ENCODE data around the gene CCDC159.
A peak's percentile ranks its signal among the peaks of the same experiment; 100 is the strongest.
"Not testable (repeated sequence)": the region's sequence is repeated elsewhere in the genome, so short reads cannot be mapped to it uniquely, and the experiment has no call there.

The CCDC159 gene

GRCh38 chr19:11338569-11339253 is 7.6 kb upstream of the CCDC159 start:
- no peak for TF ChIP-seq CTCF (conservative IDR thresholded peaks at IDR 0.05; ENCODE audit: low read depth, low read length)

DNA sequence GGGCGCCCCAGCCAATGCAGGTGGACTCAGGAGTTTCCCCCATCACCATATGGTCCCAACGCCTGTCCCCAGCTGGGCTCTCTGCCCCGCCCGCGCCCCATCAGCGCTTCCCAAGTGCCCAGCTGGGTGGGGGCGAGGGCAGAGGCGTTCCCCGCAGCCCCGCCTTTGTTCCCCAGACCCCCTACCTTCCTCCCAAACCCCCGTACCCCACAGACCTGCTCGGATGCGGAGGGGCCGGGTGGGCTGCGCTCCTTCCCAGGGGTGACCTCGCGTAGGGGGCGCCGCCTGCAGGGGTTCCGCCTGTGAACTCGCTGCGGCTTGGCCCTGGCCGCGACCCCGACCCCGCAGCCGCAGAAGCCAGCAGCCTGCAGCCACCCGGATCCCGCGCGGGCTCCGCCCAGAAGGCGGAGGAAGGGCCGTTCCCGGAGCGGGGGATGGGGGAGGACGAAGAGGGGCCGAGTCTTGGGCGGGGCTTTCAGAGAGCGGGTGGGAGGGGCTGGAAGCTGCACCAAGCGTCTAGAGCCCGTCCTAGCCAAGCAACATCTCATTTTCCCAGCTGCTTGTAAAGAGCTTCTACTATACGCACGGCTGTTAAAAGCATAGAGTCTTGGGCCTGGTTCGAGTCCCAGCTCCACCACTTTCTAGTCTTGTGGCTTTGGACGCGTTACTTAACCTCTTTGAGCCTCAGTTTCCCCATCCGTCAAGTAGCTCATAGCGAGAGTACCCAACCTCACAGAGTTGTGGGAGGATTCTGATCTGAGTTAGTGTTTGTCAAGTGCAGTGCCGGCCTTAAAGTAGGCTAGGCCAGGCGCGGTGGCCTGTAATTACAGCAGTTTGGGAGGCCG is 6.8 kb upstream of the CCDC159 start, which contains the start of gene RAB3D:
Gene RAB3D, minus strand, starts transcription at position 404 of the 845 bp plus-strand sequence. CDS start 2,258 bp downstream, outside the sequence.
- TF ChIP-seq CTCF (conservative IDR thresholded peaks at IDR 0.05; ENCODE audit: low read depth, low read length) = no peak
- DNase-seq (ENCODE audit: low read depth) = peak; percentile 89
- peak within 1 kb of the TSS; percentile 26 for H3K4me3 ChIP-seq (ENCODE audit: low read depth, low read length)

More at GRCh38 chr19:11338569-11339253, 7.6 kb upstream of the CCDC159 start:
- no peak overlapping the region for H3K4me3 ChIP-seq (ENCODE audit: low read depth, low read length)
- DNase-seq (ENCODE audit: low read depth) = no peak

DNA sequence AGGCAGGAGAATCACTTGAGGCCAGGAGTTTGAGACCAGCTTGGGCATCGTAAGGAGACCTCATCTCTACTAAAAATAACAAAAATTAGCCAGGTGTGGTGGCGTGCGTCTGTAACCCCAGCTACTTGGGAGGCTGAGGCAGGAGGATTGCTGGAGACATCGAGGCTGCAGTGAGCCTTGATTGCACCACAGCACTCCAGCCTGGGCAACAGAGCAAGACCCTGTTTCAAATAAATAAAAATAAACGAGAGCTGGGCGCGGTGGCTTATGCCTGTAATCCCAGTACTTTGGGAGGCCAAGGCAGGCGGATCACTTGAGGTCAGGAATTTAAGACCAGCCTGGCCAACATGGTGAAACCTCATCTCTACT is 6.2 kb upstream of the CCDC159 start:
- H3K4me3 ChIP-seq (ENCODE audit: low read depth, low read length); DNase-seq (ENCODE audit: low read depth): not testable (repeated sequence)

DNA sequence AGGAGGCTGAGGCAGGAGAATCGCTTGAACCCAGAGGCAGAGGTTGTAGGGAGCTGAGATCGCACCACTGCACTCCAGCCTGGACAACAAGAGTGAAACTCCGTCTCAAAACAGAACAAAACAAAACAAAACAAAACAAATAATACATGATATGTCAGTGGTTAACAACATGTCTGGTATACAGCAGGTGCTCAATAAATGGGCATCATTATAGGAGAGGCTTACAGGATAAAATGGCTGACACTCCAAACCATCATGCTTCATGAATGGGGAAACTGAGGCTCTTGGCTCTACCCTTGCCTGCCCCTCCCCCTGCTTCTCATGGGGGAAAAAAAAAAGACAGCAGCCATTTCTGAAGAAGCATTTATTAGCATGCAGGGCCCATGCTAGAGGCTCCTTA is 3.9 kb upstream of the CCDC159 start:
- TF ChIP-seq CTCF (conservative IDR thresholded peaks at IDR 0.05; ENCODE audit: low read depth, low read length) = no peak
- H3K4me3 ChIP-seq (ENCODE audit: low read depth, low read length) = no peak overlapping the region
- DNase-seq (ENCODE audit: low read depth) = no peak

DNA sequence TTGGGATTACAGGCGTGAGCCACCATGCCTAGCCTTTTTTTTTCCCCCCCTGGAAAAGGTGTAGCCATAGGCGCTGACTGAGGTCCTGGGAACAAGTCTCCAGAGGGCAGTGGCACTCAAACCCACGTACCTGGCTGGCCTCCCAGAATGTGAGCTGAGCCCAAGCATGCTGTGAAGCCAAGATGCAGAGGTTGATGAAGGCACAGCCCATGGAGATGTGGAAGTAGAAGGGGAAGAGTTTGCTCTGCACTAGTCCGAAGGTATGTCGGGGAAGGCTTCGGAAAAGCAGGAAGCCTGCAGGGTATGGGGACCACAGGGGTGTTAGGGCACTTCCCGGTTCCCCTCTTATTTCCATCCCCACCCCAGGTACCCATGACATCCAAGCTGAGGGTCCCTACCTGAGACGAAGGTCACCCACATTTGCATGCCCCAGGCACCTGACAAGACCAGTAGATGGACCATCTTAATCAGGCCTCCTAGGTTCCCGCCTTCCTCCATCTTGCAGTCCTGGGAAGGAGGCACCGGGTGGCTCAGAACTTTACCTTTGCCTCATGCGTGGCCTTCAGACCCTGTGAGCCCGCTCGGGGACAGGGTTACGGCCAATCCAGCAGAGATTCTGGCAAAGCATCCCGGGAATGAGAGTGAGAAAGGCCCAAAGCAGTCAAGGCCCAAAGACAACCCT is 1.1 kb upstream of the CCDC159 start:
- TF ChIP-seq CTCF (conservative IDR thresholded peaks at IDR 0.05; ENCODE audit: low read depth, low read length) = no peak
- H3K4me3 ChIP-seq (ENCODE audit: low read depth, low read length) = peak overlapping the region; percentile 83
- no peak for DNase-seq (ENCODE audit: low read depth)

GRCh38 chr19:11347546-11348039 is 1.3 kb downstream of the CCDC159 start:
- no peak overlapping the region for H3K4me3 ChIP-seq (ENCODE audit: low read depth, low read length)
- TF ChIP-seq CTCF (conservative IDR thresholded peaks at IDR 0.05; ENCODE audit: low read depth, low read length) = no peak
- DNase-seq (ENCODE audit: low read depth) = no peak

GRCh38 chr19:11349171-11349570 is 2.9 kb downstream of the CCDC159 start:
- H3K4me3 ChIP-seq (ENCODE audit: low read depth, low read length) = no peak overlapping the region
- DNase-seq (ENCODE audit: low read depth) = no peak
- no peak for TF ChIP-seq CTCF (conservative IDR thresholded peaks at IDR 0.05; ENCODE audit: low read depth, low read length)

DNA sequence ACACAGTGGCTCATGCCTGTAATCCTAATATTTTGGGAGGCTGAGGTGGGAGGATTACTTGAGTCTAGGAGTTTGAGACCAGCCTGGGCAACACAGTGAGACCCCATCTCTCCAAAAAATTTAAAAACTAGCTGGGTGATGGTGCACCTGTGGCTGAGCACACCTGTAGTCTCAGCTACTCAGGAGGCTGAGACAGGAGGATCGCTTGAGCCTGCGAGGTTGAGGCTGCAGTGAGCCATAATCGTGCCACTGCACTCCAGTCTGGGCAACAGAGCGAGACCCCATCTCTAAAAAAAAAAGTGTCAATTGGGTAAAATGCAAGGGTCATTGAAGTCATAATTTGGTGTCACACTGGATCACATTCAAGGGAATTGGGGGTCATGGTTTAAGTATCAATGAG is 7.8 kb downstream of the CCDC159 start:
- DNase-seq (ENCODE audit: low read depth); H3K4me3 ChIP-seq (ENCODE audit: low read depth, low read length): not testable (repeated sequence)
